HCT116 (cell line): ENCODE data around the gene ZFP14. TPM values are rescaled to one million over a fixed set of nuclear protein-coding genes. Genes with fewer than 3 reads are reported as not detected.

Experiments used
- ATAC-seq: fragments of 200-7000 bp; cut with Tn5 transposase; 2 replicates; pipeline ENCODE4 v1.9.1; 2020; ENCODE audit warnings: mild to moderate bottlenecking, moderate library complexity
- Bru-seq: library from RNA; stranded (reverse); fragments of 400-500 nt; gene quantifications from one replicate; lab custom pipeline; 2021; lab: Mats Ljungman, UMichigan
- BruChase-seq, 2 experiments: library from RNA; stranded (reverse); fragments of 400-500 nt; gene quantifications; one replicate each; lab custom pipeline; 2021; lab: Mats Ljungman, UMichigan
- BruUV-seq: library from RNA; stranded (reverse); fragments of 400-500 nt; replicated peaks from 2 replicates; lab custom pipeline; 2021; lab: Mats Ljungman, UMichigan
- CTCF ChIA-PET: fragments of 300-600 bp; sonication (Branson Sonifier 250); formaldehyde crosslinking; loops from one replicate; lab custom pipeline; 2021; ENCODE audit warnings: antibody characterized with exemption; lab: Charles Lee
- POLR2A ChIA-PET: fragments of 300-600, 350-600 bp; sonication (Branson Sonifier 250); formaldehyde crosslinking; loops from one replicate; lab custom pipeline; 2021; ENCODE audit warnings: antibody characterized with exemption; lab: Charles Lee
- RAD21 ChIA-PET, 2 experiments: fragments of 300-600 bp; sonication (Branson Sonifier 250); formaldehyde crosslinking; loops; one replicate each; lab custom pipeline; 2023; ENCODE audit warnings: low total read pairs in 2 of 2; ENCODE audit not compliant: uncharacterized antibody in 2 of 2, unreplicated experiment in 2 of 2, low non-redundant PET in 1 of 2; lab: Charles Lee
- DNase-seq: peaks from one replicate; pipeline ENCODE4 v3.0.0-alpha.2; 2010; ENCODE audit warnings: low read depth, low spot score
- H2AFZ ChIP-seq: fragments of 200-600 bp; shearing (Covaris generic), sonication (generic); 2 replicates; pipeline ENCODE4 v1.6.1; 2017; ENCODE audit warnings: low read depth, mixed run types, mixed read lengths, antibody characterized with exemption, low read length; ENCODE audit not compliant: poor library complexity, severe bottlenecking
- H3K27ac ChIP-seq: 2 replicates; pipeline ENCODE4 v1.5.1; 2012; ENCODE audit warnings: low read depth, low read length
- H3K27me3 ChIP-seq: fragments of 200-600 bp; sonication (generic); 2 replicates; pipeline ENCODE4 v1.6.1; 2016; ENCODE audit warnings: mixed run types, low read length, mixed read lengths; ENCODE audit not compliant: insufficient read depth
- H3K36me3 ChIP-seq, 2 experiments: fragments of 200-500 bp in 1 of 2; fragments of 200-600 bp in 1 of 2; sonication (Bioruptor generic) in 1 of 2; sonication (generic) in 1 of 2; 2 replicates each; pipeline versions ENCODE4 v1.5.1 to v1.6.1; 2014 to 2016; ENCODE audit warnings: low read length in 2 of 2, inconsistent platforms in 1 of 2, mixed read lengths in 1 of 2, mixed run types in 1 of 2; ENCODE audit not compliant: insufficient read depth in 2 of 2, control insufficient read depth in 1 of 2
- H3K4me1 ChIP-seq, 2 experiments: fragments of 200-600 bp in 1 of 2; sonication (generic) in 1 of 2; 2 replicates each; pipeline versions ENCODE4 v1.5.1 to v1.6.1; 2012 to 2017; ENCODE audit warnings: low read length in 2 of 2, inconsistent platforms in 1 of 2, mild to moderate bottlenecking in 1 of 2, mixed read lengths in 1 of 2, mixed run types in 1 of 2, moderate library complexity in 1 of 2; ENCODE audit not compliant: insufficient read depth in 2 of 2, control insufficient read depth in 1 of 2
- H3K4me2 ChIP-seq: fragments of 200-600 bp; sonication (generic); 2 replicates; pipeline ENCODE4 v1.6.1; 2017; ENCODE audit warnings: mixed run types, low read length, mixed read lengths
- H3K4me3 ChIP-seq, 2 experiments: fragments of 200-600 bp in 1 of 2; sonication (generic) in 1 of 2; replicated peaks in 1 of 2; 2 replicates each; pipeline ENCODE4 v1.5.1; 2011 to 2016; ENCODE audit warnings: low read length in 2 of 2, control low read depth in 1 of 2, low read depth in 1 of 2, mild to moderate bottlenecking in 1 of 2, mixed read lengths in 1 of 2, mixed run types in 1 of 2
- H3K79me2 ChIP-seq: fragments of 200-600 bp; sonication (generic); 2 replicates; pipeline ENCODE4 v1.6.1; 2017; ENCODE audit warnings: mild to moderate bottlenecking, mixed run types, low read length, moderate library complexity, mixed read lengths; ENCODE audit not compliant: insufficient read depth
- H3K9ac ChIP-seq: fragments of 200-600 bp; sonication (generic); 2 replicates; pipeline ENCODE4 v1.6.1; 2016; ENCODE audit warnings: low read length, mixed read lengths
- H3K9me2 ChIP-seq: fragments of 200-600 bp; sonication (generic), shearing (Covaris generic); 2 replicates; pipeline ENCODE4 v1.6.1; 2017; ENCODE audit warnings: mixed run types, mild to moderate bottlenecking, moderate library complexity; ENCODE audit not compliant: insufficient read depth
- H3K9me3 ChIP-seq, 2 experiments: fragments of 200-500 bp in 1 of 2; fragments of 200-600 bp in 1 of 2; sonication (Bioruptor generic) in 1 of 2; sonication (generic) in 1 of 2; 2 replicates each; pipeline ENCODE4 v1.6.1; 2014 to 2017; ENCODE audit warnings: low read length in 2 of 2, mixed read lengths in 2 of 2, inconsistent platforms in 1 of 2, low read depth in 1 of 2, mild to moderate bottlenecking in 1 of 2, mixed run types in 1 of 2, moderate library complexity in 1 of 2; ENCODE audit not compliant: control insufficient read depth in 1 of 2, insufficient read depth in 1 of 2
- H4K20me1 ChIP-seq: fragments of 200-600 bp; sonication (generic), shearing (Covaris generic); 2 replicates; pipeline ENCODE4 v1.6.1; 2017; ENCODE audit warnings: mixed run types, mild to moderate bottlenecking, moderate library complexity; ENCODE audit not compliant: insufficient read depth
- CBX3 ChIP-seq: IDR thresholded peaks from 2 replicates; pipeline ENCODE4 v1.6.1; 2012; ENCODE audit warnings: low read depth
- EGR1 ChIP-seq: IDR thresholded peaks from 2 replicates; pipeline ENCODE4 v1.6.1; 2012; ENCODE audit warnings: low read depth
- ELF1 ChIP-seq: IDR thresholded peaks from 2 replicates; pipeline ENCODE4 v1.6.1; 2012; ENCODE audit warnings: low read depth, borderline replicate concordance
- MAX ChIP-seq: IDR thresholded peaks from 2 replicates; pipeline ENCODE4 v1.6.1; 2012
- POLR2A ChIP-seq: IDR thresholded peaks from 2 replicates; pipeline ENCODE4 v1.7.0; 2011; ENCODE audit warnings: borderline replicate concordance; ENCODE audit not compliant: insufficient read depth, insufficient read length; ENCODE audit errors: extremely low read depth
- POLR2AphosphoS5 ChIP-seq: IDR thresholded peaks from 2 replicates; pipeline ENCODE4 v1.6.1; 2011; ENCODE audit warnings: mild to moderate bottlenecking, low read depth, low read length, moderate library complexity
- RAD21 ChIP-seq: IDR thresholded peaks from 2 replicates; pipeline ENCODE4 v1.6.1; 2012; ENCODE audit warnings: low read depth, mild to moderate bottlenecking
- SP1 ChIP-seq: IDR thresholded peaks from 2 replicates; pipeline ENCODE4 v1.6.1; 2012; ENCODE audit warnings: low read depth
- SRF ChIP-seq: IDR thresholded peaks from 2 replicates; pipeline ENCODE4 v1.6.1; 2012; ENCODE audit warnings: low read depth
- TCF7L2 ChIP-seq: IDR thresholded peaks from 2 replicates; pipeline ENCODE4 v1.7.0; 2011; ENCODE audit warnings: borderline replicate concordance, inconsistent platforms; ENCODE audit not compliant: insufficient read depth, insufficient read length; ENCODE audit errors: extremely low read depth
- YY1 ChIP-seq: IDR thresholded peaks from 2 replicates; pipeline ENCODE4 v1.6.1; 2011; ENCODE audit warnings: low read length, low read depth, moderate library complexity, mild to moderate bottlenecking; ENCODE audit not compliant: insufficient replicate concordance; ENCODE audit errors: extremely low read depth
- ZFX ChIP-seq: fragments of 450-650 bp; IDR thresholded peaks from 2 replicates; pipeline ENCODE4 v1.6.1; 2017
- ZNF274 ChIP-seq: fragments of 200-500 bp; sonication (Bioruptor generic); IDR thresholded peaks from 2 replicates; pipeline ENCODE4 v1.6.1; 2014; ENCODE audit warnings: mild to moderate bottlenecking, low read depth, low read length, inconsistent platforms
- intact Hi-C: fragments of 100-400 bp; cut with micrococcal nuclease; formaldehyde crosslinking; loops from 2 replicates; pipeline ENCODE4 v1.10.0; 2022
- long read RNA-seq: library from polyadenylated mRNA; unstranded; transcript quantifications from one replicate; pipeline ENCODE4 v2.0.0, GENCODE V29; 2021; ENCODE audit not compliant: unreplicated experiment
- polyA plus RNA-seq: library from polyadenylated mRNA; unstranded; fragments of >200 nt; gene quantifications from 2 replicates; pipeline ENCODE4 v1.2.1, GENCODE V29; 2012; ENCODE audit warnings: missing spikeins
- total RNA-seq: library from RNA; stranded (reverse); gene quantifications from one replicate; pipeline ENCODE4 v1.2.1, GENCODE V29; 2021; ENCODE audit not compliant: unreplicated experiment
- TF ChIP-seq, protein P1 (sequence below): IDR thresholded peaks from 2 replicates; pipeline ENCODE4 v1.6.1; 2011; ENCODE audit warnings: mild to moderate bottlenecking, low read length, moderate library complexity; ENCODE audit not compliant: insufficient replicate concordance; ENCODE audit errors: extremely low read depth
- TF ChIP-seq, protein P2 (sequence below), 3 experiments: fragments of 200-600 bp in 1 of 3; sonication (generic) in 1 of 3; IDR thresholded peaks in 2 of 3; conservative IDR thresholded peaks in 1 of 3; 2 replicates each; pipeline ENCODE4 v1.5.1; 2012 to 2017; ENCODE audit warnings: low read depth in 2 of 3, low read length in 2 of 3, antibody characterized with exemption in 1 of 3, borderline replicate concordance in 1 of 3, control low read depth in 1 of 3, mild to moderate bottlenecking in 1 of 3, mixed read lengths in 1 of 3, mixed run types in 1 of 3, moderate library complexity in 1 of 3; ENCODE audit not compliant: insufficient read depth in 1 of 3

The ZFP14 gene
- total RNA-seq: 2.8 TPM
- 0.70 and 0.85 TPM in 2 replicates for polyA plus RNA-seq
- Bru-seq, nascent RNA: percentile 48 among the genes with signal in this experiment
- percentile 57 among the genes with signal in this experiment for BruChase-seq, experiment 1, labeled RNA remaining after a 6-hour chase
- BruChase-seq, experiment 2, labeled RNA remaining after a 2-hour chase: percentile 61 among the genes with signal in this experiment
- long read RNA-seq, full-length matches to known transcripts: 1 of 4 reads
- long read RNA-seq, partial matches to known transcripts: 1 of 4 reads
- long read RNA-seq, other reads (novel, unspliced or antisense): 2 of 4 reads

DNA sequence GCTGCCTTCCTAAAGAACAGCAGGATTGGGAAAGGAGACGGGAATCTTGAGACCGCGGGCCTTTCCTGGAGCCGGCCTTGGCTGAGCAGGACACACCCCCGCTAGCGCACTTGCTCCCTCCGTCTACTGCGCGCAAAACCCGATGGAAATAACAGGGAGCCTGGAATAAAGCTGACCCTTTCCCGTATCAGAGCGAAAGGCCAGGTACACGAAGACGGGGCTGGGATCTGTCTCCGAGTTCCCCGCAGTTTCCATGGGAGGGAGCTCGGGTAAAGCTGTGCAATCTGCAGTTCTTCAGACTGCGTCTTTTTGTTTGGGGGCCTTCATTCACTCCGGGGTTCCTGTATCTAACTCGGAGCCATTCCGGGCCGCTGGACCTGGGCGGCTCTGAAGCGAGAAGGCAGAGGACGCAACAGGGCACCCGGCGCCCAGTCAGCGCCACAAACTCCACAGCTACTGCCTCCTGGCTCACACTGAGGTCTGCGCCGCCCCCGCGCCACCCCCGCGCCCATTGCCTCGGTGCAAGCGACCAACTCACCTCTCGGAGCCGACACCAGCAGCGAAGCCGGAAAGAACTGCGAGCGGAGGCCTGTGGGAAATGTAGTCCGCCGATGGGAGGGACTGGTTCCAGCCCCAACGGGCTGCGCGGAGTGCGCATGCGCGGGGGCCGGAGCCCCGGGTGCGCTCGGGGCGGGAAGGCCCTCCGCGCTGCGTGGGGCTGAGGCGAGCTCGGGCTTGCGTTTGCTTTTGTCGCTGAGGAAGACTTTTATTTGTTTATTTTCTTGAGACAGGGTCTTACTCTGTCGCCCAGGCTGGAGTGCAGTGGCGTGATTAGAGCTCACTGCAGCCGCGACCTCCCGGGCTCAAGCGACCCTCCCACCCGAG, at the start of gene ZFP14:
Gene ZFP14 (minus strand): TSS at position 577 of the 885 bp plus-strand sequence. CDS start 11,309 bp downstream, outside the sequence.
- Histone ChIP-seq H3K36me3 (no peaks in the 10 kb centered on the region), H3K27ac (peak within 1 kb of the TSS; percentile 50), H3K4me2 (peak within 1 kb of the TSS; percentile 95), H3K9ac (peak within 1 kb of the TSS; percentile 70), H3K4me3 (peak within 1 kb of the TSS; percentile 72 to 79), H3K9me2 (no peaks in the 10 kb centered on the region), H2AFZ (peak within 1 kb of the TSS; percentile 90), H3K4me1 (peaks cover 3 to 11% of the 10 kb centered on the region in 2 experiments; a peak in 3 of 4 replicates), H3K79me2 (no peaks in the 10 kb centered on the region), H3K27me3 (no peaks in the 10 kb centered on the region), H4K20me1 (no peaks in the 10 kb centered on the region), H3K9me3 (no peaks in the 10 kb centered on the region; a peak in 1 of 4 replicates)
- CTCF ChIA-PET: no interaction called here
- peak; percentile 49 for TF ChIP-seq POLR2AphosphoS5
- peak; percentile 57 for TF ChIP-seq RAD21
- peak; percentile 65 for TF ChIP-seq SP1
- TF ChIP-seq ELF1: peak; percentile 82
- TF ChIP-seq YY1: peak; percentile 71
- TF ChIP-seq, protein P1, sequence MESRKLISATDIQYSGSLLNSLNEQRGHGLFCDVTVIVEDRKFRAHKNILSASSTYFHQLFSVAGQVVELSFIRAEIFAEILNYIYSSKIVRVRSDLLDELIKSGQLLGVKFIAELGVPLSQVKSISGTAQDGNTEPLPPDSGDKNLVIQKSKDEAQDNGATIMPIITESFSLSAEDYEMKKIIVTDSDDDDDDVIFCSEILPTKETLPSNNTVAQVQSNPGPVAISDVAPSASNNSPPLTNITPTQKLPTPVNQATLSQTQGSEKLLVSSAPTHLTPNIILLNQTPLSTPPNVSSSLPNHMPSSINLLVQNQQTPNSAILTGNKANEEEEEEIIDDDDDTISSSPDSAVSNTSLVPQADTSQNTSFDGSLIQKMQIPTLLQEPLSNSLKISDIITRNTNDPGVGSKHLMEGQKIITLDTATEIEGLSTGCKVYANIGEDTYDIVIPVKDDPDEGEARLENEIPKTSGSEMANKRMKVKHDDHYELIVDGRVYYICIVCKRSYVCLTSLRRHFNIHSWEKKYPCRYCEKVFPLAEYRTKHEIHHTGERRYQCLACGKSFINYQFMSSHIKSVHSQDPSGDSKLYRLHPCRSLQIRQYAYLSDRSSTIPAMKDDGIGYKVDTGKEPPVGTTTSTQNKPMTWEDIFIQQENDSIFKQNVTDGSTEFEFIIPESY: no peak
- peak; percentile 55 for TF ChIP-seq POLR2A
- no peak for TF ChIP-seq CBX3
- TF ChIP-seq EGR1: peak; percentile 100
- TF ChIP-seq ZNF274: no peak
- no peak for TF ChIP-seq TCF7L2
- TF ChIP-seq, protein P2, sequence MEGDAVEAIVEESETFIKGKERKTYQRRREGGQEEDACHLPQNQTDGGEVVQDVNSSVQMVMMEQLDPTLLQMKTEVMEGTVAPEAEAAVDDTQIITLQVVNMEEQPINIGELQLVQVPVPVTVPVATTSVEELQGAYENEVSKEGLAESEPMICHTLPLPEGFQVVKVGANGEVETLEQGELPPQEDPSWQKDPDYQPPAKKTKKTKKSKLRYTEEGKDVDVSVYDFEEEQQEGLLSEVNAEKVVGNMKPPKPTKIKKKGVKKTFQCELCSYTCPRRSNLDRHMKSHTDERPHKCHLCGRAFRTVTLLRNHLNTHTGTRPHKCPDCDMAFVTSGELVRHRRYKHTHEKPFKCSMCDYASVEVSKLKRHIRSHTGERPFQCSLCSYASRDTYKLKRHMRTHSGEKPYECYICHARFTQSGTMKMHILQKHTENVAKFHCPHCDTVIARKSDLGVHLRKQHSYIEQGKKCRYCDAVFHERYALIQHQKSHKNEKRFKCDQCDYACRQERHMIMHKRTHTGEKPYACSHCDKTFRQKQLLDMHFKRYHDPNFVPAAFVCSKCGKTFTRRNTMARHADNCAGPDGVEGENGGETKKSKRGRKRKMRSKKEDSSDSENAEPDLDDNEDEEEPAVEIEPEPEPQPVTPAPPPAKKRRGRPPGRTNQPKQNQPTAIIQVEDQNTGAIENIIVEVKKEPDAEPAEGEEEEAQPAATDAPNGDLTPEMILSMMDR (IDR thresholded peaks at IDR 0.05 in 2 of 3, conservative IDR thresholded peaks at IDR 0.05 in 1 of 3; ENCODE audit: borderline replicate concordance in 1 of 3, insufficient read depth in 1 of 3, low read depth in 2 of 3, low read length in 2 of 3): peak in 1 of 3 experiments; percentile 30; a peak in 3 of 6 replicates
- TF ChIP-seq ZFX: peak; percentile 47; the same call in 1 of the 2 replicates
- no peak for TF ChIP-seq SRF
- TF ChIP-seq MAX: peak; percentile 50; the same call in 1 of the 2 replicates
- intact Hi-C loops: loop anchor here (10.0 kb wide), 1 partner anchor 164 kb away; the partner anchor contains the start of genes ZNF146 and ZNF565
- RAD21 ChIA-PET: no interaction called here
- POLR2A ChIA-PET: no interaction called here
- DNase-seq (peak; percentile 87), ATAC-seq (peak; percentile 97)
- BruUV-seq: TSS peak; percentile 66
